HepG2 (cell line): ENCODE data around the gene ZNF419. TPM values are rescaled to one million over a fixed set of nuclear protein-coding genes. Genes with fewer than 3 reads are reported as not detected.

ENCODE experiments used
- ARNT2 ChIP-seq: sonication (generic); formaldehyde crosslinking; IDR thresholded peaks from 2 replicates; pipeline ENCODE4 v1.8.0; 2022; ENCODE audit warnings: mild to moderate bottlenecking, low read depth, missing genetic modification reagents, moderate library complexity
- BHLHE40 ChIP-seq: IDR thresholded peaks from 2 replicates; pipeline ENCODE4 v1.6.1; 2011; ENCODE audit warnings: low read length, improper control_type of control experiment
- CC2D1A ChIP-seq: sonication (generic); formaldehyde crosslinking; IDR thresholded peaks from 2 replicates; pipeline ENCODE4 v1.8.1; 2023; ENCODE audit warnings: mild to moderate bottlenecking, missing genetic modification reagents
- KDM6A ChIP-seq: IDR thresholded peaks from 2 replicates; pipeline ENCODE4 v1.6.1; 2016; ENCODE audit warnings: low read depth
- KLF11 ChIP-seq: IDR thresholded peaks from 2 replicates; pipeline ENCODE4 v1.6.1; 2016; ENCODE audit warnings: missing compliant biosample characterization
- MAZ ChIP-seq, 2 experiments: sonication (generic) in 1 of 2; formaldehyde crosslinking in 1 of 2; IDR thresholded peaks; 2 replicates each; pipeline versions ENCODE4 v1.5.0 to v1.6.1; 2012 to 2020; ENCODE audit warnings: low read depth in 2 of 2, mild to moderate bottlenecking in 2 of 2, borderline replicate concordance in 1 of 2, improper control_type of control experiment in 1 of 2, low read length in 1 of 2, missing genetic modification reagents in 1 of 2, moderate library complexity in 1 of 2
- NFE2L1 ChIP-seq: sonication (generic); formaldehyde crosslinking; IDR thresholded peaks from 2 replicates; pipeline ENCODE4 v1.4.0; 2020; ENCODE audit warnings: missing genetic modification reagents, mild to moderate bottlenecking, borderline replicate concordance
- NPAS2 ChIP-seq: sonication (generic); formaldehyde crosslinking; IDR thresholded peaks from 2 replicates; pipeline ENCODE4 v1.8.0; 2022; ENCODE audit warnings: mild to moderate bottlenecking, missing genetic modification reagents, borderline replicate concordance
- SIN3B ChIP-seq: fragments of 150-350 bp; IDR thresholded peaks from 2 replicates; pipeline ENCODE4 v1.6.1; 2014; ENCODE audit warnings: low read length
- SIX1 ChIP-seq: sonication (generic); formaldehyde crosslinking; IDR thresholded peaks from 2 replicates; pipeline ENCODE4 v1.4.0; 2020; ENCODE audit warnings: missing genetic modification reagents, borderline replicate concordance
- ZKSCAN8 ChIP-seq: IDR thresholded peaks from 2 replicates; pipeline ENCODE4 v1.6.1; 2016; ENCODE audit warnings: borderline replicate concordance, missing genetic modification reagents, missing compliant biosample characterization
- ZNF225 ChIP-seq: sonication (generic); formaldehyde crosslinking; IDR thresholded peaks from 2 replicates; pipeline ENCODE4 v1.4.0; 2020; ENCODE audit warnings: mild to moderate bottlenecking, missing genetic modification reagents
- ZNF343 ChIP-seq: sonication (generic); formaldehyde crosslinking; IDR thresholded peaks from 2 replicates; pipeline ENCODE4 v1.4.0; 2020; ENCODE audit warnings: mild to moderate bottlenecking, missing genetic modification reagents
- ZNF709 ChIP-seq: sonication (generic); formaldehyde crosslinking; IDR thresholded peaks from 2 replicates; pipeline ENCODE4 v1.5.0; 2020; ENCODE audit warnings: mild to moderate bottlenecking, missing genetic modification reagents
- ZNF790 ChIP-seq: sonication (generic); formaldehyde crosslinking; IDR thresholded peaks from 2 replicates; pipeline ENCODE4 v1.8.0; 2022; ENCODE audit warnings: missing genetic modification reagents, mild to moderate bottlenecking, borderline replicate concordance
- polyA plus RNA-seq, 8 experiments: library from polyadenylated mRNA; depleted of rRNA in 3 of 8; stranded (reverse) in 7 of 8; unstranded in 1 of 8; fragments of >200 nt; fragmentation: Illumina TruSeq in 4 of 8; extraction: Trizol in 4 of 8; gene quantifications; 2 replicates each; pipeline versions ENCODE4 v1.2.1 to v1.2.3, GENCODE V29; 2011 to 2016; ENCODE audit warnings: low read depth in 4 of 8, missing spikeins in 1 of 8, mixed read lengths in 1 of 8; ENCODE audit not compliant: insufficient read depth in 1 of 8
- total RNA-seq, 5 experiments: library from RNA; depleted of rRNA; stranded (reverse); fragments of >200 nt; fragmentation: Illumina TruSeq; extraction: Trizol; gene quantifications; 2 replicates each; pipeline ENCODE4 v1.2.3, GENCODE V29; 2016; ENCODE audit warnings: low read depth in 1 of 5
- TF ChIP-seq, protein P1 (sequence below): sonication (generic); formaldehyde crosslinking; IDR thresholded peaks from 2 replicates; pipeline ENCODE4 v1.8.1; 2022; ENCODE audit warnings: low read depth, mild to moderate bottlenecking, missing genetic modification reagents
- TF ChIP-seq, protein P2 (sequence below): sonication (generic); formaldehyde crosslinking; conservative IDR thresholded peaks from 2 replicates; pipeline ENCODE4 v1.8.1; 2023; ENCODE audit warnings: missing genetic modification reagents
- TF ChIP-seq, protein P3 (sequence below): sonication (generic); formaldehyde crosslinking; IDR thresholded peaks from 2 replicates; pipeline ENCODE4 v1.5.1; 2020; ENCODE audit warnings: mild to moderate bottlenecking, missing genetic modification reagents, borderline replicate concordance

The ZNF419 gene
- total and polyA plus RNA-seq, 2 of the 13 experiments (the other 11 are each of a cell fraction or from before 2014, with no cell fraction given), result 8.5 to 8.8 TPM

DNA sequence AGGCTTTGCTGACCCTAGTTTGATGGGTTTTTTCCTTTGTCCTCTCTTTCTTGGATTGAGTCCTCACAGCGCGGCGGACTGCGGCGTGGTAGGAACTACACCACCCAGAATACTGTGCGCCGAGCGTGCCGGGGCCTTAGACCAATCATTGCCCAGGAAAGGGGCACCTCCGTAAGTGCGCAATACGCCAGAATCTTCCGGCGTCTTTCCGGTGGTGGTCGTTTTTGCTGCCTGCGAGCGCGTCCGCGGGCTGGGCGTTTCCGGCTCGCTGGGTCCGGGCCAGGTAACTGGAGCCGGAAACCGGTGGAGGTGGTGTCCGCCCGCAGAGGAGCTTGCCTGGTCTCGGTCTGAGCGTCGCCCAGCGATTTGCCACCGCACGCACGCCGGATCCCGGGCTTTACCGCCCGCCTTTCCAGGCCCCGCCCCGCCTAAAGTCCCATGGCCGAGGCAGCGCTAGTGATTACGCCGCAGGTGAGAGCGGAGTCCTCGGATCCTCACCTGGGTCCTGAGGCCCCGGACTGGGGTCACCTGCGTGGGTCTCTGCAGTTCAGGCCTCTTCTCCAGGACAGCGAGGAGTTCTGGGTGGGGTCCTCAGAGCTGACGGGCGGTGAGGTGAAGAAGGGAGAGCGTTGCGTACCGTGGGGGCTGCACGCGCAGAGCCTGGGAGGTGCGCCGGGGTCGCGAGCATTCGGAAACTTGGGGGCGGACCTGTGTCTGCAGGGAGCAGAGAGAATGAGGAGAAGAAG lies 39.8 kb downstream of the ZNF419 start, which contains the start of gene ZNF549 (continued):
- TF ChIP-seq MAZ (IDR thresholded peaks at IDR 0.05; ENCODE audit: borderline replicate concordance, low read depth, low read length) (0 out of 2 replicates have a peak, but pooled peaks have one; percentile 40), MAZ (CRISPR knock-in tag; IDR thresholded peaks at IDR 0.05; ENCODE audit: low read depth) (peak; percentile 79; the same call in 1 of the 2 replicates), KDM6A (CRISPR knock-in tag) (no peak), ZNF225 (peak; percentile 61), ZNF790 (peak; percentile 53; the same call in 1 of the 2 replicates), ZKSCAN8 (CRISPR knock-in tag) (0 out of 2 replicates have a peak, but pooled peaks have one; percentile 39), SIX1 (CRISPR knock-in tag) (peak; percentile 89), NFE2L1 (0 out of 2 replicates have a peak, but pooled peaks have one; percentile 24), SIN3B (peak; percentile 54), ZNF343 (CRISPR knock-in tag) (no peak), KLF11 (CRISPR knock-in tag) (0 out of 2 replicates have a peak, but pooled peaks have one; percentile 25), NPAS2 (CRISPR knock-in tag) (no peak), BHLHE40 (peak; percentile 73), ZNF709 (peak; percentile 83), CC2D1A (CRISPR knock-in tag) (no peak), ARNT2 (peak; percentile 68; the same call in 1 of the 2 replicates)
- TF ChIP-seq, protein P1, sequence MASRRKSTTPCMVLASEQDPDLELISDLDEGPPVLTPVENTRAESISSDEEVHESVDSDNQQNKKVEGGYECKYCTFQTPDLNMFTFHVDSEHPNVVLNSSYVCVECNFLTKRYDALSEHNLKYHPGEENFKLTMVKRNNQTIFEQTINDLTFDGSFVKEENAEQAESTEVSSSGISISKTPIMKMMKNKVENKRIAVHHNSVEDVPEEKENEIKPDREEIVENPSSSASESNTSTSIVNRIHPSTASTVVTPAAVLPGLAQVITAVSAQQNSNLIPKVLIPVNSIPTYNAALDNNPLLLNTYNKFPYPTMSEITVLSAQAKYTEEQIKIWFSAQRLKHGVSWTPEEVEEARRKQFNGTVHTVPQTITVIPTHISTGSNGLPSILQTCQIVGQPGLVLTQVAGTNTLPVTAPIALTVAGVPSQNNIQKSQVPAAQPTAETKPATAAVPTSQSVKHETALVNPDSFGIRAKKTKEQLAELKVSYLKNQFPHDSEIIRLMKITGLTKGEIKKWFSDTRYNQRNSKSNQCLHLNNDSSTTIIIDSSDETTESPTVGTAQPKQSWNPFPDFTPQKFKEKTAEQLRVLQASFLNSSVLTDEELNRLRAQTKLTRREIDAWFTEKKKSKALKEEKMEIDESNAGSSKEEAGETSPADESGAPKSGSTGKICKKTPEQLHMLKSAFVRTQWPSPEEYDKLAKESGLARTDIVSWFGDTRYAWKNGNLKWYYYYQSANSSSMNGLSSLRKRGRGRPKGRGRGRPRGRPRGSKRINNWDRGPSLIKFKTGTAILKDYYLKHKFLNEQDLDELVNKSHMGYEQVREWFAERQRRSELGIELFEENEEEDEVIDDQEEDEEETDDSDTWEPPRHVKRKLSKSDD, result peak; percentile 73; the same call in 1 of the 2 replicates
- TF ChIP-seq, protein P2, sequence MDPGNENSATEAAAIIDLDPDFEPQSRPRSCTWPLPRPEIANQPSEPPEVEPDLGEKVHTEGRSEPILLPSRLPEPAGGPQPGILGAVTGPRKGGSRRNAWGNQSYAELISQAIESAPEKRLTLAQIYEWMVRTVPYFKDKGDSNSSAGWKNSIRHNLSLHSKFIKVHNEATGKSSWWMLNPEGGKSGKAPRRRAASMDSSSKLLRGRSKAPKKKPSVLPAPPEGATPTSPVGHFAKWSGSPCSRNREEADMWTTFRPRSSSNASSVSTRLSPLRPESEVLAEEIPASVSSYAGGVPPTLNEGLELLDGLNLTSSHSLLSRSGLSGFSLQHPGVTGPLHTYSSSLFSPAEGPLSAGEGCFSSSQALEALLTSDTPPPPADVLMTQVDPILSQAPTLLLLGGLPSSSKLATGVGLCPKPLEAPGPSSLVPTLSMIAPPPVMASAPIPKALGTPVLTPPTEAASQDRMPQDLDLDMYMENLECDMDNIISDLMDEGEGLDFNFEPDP (CRISPR knock-in tag), result no peak
- TF ChIP-seq, protein P3, sequence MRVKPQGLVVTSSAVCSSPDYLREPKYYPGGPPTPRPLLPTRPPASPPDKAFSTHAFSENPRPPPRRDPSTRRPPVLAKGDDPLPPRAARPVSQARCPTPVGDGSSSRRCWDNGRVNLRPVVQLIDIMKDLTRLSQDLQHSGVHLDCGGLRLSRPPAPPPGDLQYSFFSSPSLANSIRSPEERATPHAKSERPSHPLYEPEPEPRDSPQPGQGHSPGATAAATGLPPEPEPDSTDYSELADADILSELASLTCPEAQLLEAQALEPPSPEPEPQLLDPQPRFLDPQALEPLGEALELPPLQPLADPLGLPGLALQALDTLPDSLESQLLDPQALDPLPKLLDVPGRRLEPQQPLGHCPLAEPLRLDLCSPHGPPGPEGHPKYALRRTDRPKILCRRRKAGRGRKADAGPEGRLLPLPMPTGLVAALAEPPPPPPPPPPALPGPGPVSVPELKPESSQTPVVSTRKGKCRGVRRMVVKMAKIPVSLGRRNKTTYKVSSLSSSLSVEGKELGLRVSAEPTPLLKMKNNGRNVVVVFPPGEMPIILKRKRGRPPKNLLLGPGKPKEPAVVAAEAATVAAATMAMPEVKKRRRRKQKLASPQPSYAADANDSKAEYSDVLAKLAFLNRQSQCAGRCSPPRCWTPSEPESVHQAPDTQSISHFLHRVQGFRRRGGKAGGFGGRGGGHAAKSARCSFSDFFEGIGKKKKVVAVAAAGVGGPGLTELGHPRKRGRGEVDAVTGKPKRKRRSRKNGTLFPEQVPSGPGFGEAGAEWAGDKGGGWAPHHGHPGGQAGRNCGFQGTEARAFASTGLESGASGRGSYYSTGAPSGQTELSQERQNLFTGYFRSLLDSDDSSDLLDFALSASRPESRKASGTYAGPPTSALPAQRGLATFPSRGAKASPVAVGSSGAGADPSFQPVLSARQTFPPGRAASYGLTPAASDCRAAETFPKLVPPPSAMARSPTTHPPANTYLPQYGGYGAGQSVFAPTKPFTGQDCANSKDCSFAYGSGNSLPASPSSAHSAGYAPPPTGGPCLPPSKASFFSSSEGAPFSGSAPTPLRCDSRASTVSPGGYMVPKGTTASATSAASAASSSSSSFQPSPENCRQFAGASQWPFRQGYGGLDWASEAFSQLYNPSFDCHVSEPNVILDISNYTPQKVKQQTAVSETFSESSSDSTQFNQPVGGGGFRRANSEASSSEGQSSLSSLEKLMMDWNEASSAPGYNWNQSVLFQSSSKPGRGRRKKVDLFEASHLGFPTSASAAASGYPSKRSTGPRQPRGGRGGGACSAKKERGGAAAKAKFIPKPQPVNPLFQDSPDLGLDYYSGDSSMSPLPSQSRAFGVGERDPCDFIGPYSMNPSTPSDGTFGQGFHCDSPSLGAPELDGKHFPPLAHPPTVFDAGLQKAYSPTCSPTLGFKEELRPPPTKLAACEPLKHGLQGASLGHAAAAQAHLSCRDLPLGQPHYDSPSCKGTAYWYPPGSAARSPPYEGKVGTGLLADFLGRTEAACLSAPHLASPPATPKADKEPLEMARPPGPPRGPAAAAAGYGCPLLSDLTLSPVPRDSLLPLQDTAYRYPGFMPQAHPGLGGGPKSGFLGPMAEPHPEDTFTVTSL (CRISPR knock-in tag), result no peak
